ENCODE data around the gene AKAP8.

AKAP8 gene

DNA sequence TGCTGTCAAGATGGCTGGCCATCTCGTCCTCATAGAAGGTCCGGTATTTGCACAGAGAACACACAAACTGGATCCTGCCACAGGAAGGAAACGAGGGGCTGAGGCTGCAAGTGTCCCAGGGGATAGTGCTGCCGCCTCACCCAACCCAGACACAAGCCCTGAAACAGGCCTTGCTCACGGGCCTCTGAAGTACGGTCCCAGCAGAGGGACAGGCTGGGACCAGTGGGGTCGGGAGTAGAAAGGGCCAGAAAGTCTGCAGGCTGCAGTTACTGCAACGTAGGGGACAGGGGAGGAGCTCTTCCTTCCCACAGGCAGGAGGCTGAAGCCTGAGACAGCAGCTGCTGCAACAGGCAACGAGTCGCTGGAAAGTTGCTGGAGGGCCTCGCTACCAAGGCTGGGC is 18.2 kb upstream of the AKAP8 start:
- TF ChIP-seq GATA3 (IDR thresholded peaks at IDR 0.05; ENCODE audit: low read depth, low read length), result no peak

- TF ChIP-seq GATA2 (IDR thresholded peaks at IDR 0.05; ENCODE audit: low read depth, low read length) (no peak), GATA3 (IDR thresholded peaks at IDR 0.05; ENCODE audit: low read depth, low read length) (no peak)
Measured at GRCh38 chr19:15397236-15397635, 17.6 kb upstream of the AKAP8 start.

- TF ChIP-seq GATA2 (IDR thresholded peaks at IDR 0.05; ENCODE audit: low read depth, low read length) (no peak), GATA3 (IDR thresholded peaks at IDR 0.05; ENCODE audit: low read depth, low read length) (no peak)
Measured at GRCh38 chr19:15396436-15396835, 16.8 kb upstream of the AKAP8 start.

DNA sequence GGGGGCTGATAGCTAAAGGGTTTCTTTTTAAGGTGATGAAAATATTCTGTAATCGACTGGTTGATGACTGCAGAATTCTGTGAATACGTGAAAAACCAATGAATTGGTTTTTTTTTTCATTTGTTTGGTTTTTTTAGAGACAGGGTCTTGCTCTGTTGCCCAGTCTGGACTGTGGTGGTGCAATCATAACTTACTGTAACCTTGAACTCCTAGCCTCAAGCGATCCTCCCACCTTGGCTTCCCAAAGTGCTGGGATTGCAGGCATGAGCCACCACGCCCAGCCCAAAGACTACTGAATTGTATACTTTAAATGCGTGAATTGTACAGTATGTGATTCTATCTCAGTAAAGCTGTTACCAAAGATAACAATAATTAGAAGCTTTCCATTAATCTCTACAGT is 14.8 kb upstream of the AKAP8 start:
- no peak for TF ChIP-seq GATA2 (IDR thresholded peaks at IDR 0.05; ENCODE audit: low read depth, low read length)
- no peak for TF ChIP-seq GATA3 (IDR thresholded peaks at IDR 0.05; ENCODE audit: low read depth, low read length)

- TF ChIP-seq GATA3 (IDR thresholded peaks at IDR 0.05; ENCODE audit: low read depth, low read length) (no peak), GATA2 (IDR thresholded peaks at IDR 0.05; ENCODE audit: low read depth, low read length) (no peak)
Measured at GRCh38 chr19:15393963-15394362, 14.4 kb upstream of the AKAP8 start.

GRCh38 chr19:15390814-15391213 is 11.2 kb upstream of the AKAP8 start:
- TF ChIP-seq GATA2 (IDR thresholded peaks at IDR 0.05; ENCODE audit: low read depth, low read length) (no peak), GATA3 (IDR thresholded peaks at IDR 0.05; ENCODE audit: low read depth, low read length) (no peak)

- TF ChIP-seq GATA3 (IDR thresholded peaks at IDR 0.05; ENCODE audit: low read depth, low read length) (no peak), GATA2 (IDR thresholded peaks at IDR 0.05; ENCODE audit: low read depth, low read length) (no peak)
Measured at GRCh38 chr19:15381864-15382263, 2.3 kb upstream of the AKAP8 start.

DNA sequence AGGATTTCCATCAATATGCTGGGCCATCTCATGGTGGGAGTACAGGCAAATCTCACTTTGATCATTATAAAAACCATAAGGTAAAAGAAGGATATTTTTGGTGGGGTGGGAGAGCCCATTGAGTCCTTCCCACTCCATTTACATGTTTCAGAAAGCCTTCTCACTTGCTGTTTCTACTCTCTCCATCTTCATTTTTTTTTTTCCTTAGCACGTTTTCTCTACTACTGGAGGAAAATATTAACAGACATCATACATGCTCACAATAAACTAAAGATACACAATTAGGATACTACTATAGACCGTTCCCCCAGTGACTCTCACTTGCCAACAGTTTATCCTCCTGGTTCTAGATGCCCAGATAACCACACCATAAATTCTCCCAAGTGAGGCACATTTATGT is 1.8 kb upstream of the AKAP8 start:
- no peak for TF ChIP-seq GATA2 (IDR thresholded peaks at IDR 0.05; ENCODE audit: low read depth, low read length)
- no peak for TF ChIP-seq GATA3 (IDR thresholded peaks at IDR 0.05; ENCODE audit: low read depth, low read length)

GRCh38 chr19:15379999-15380647 is 536 bp upstream of the AKAP8 start:
- no peak for TF ChIP-seq GATA3 (IDR thresholded peaks at IDR 0.05; ENCODE audit: low read depth, low read length)

DNA sequence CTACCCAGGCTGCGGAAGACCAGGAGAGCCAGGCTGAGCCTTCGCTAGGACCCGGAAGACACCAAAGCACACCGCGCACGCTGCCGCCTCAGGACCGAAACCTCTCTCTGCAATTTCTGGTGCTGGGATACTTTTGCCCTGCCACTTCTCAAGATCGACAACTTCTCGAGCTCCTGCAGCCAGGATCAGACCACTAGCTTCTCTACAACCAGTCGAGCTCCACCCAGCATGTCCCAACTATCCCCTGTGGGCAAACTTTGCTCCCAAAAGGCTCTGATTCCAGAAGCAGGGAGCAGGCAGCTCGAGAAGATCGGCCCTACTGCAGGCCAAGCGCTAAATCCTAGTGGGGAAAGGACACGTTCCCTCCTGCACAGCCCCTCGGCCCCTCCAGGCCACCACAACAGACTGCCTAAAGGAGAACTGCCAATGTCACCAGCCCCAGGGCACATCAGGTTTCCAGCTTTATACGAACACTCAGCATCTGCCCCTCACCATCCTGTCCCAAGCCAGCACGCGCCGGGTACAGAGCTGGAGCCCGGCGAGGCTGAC is 979 bp downstream of the AKAP8 start:
- TF ChIP-seq GATA2 (IDR thresholded peaks at IDR 0.05; ENCODE audit: low read depth, low read length) (no peak), GATA3 (IDR thresholded peaks at IDR 0.05; ENCODE audit: low read depth, low read length) (no peak)

DNA sequence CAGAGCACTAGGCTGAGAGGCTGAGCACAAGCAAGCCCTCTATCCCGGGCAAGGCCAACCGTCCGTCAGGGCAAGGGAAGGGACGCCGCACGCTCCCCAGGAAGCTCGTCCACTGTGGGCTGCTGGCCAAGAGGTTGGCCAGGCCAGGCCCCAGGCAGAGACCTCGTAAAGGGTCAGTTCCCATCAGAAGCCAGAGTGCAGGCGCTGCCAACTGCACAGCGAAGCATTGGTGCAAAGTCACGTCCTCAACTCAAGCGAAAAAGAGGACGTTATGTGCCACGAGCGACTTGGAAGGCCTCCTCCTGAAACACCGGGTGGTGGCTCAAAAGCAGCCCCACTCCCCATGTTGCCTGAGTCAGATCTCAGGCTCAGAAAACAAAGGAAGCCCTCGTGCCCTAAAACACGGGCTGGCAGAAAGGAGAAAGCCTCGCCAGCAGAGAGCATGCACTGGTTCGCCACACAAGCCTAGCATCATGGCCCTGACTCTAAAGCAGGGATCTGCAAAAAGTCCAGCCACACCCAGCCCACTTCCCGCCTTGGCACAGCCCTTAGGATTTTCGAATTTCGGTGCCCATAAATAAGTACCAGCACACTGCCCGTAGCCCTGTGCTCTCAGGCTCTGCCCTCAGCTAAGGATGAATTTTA is 4.7 kb downstream of the AKAP8 start:
- no peak for TF ChIP-seq GATA3 (IDR thresholded peaks at IDR 0.05; ENCODE audit: low read depth, low read length)
- TF ChIP-seq GATA2 (IDR thresholded peaks at IDR 0.05; ENCODE audit: low read depth, low read length), result no peak

- TF ChIP-seq GATA2 (IDR thresholded peaks at IDR 0.05; ENCODE audit: low read depth, low read length), result no peak
- no peak for TF ChIP-seq GATA3 (IDR thresholded peaks at IDR 0.05; ENCODE audit: low read depth, low read length)
Measured at GRCh38 chr19:15374105-15374651, 5.4 kb downstream of the AKAP8 start.

- TF ChIP-seq GATA2 (IDR thresholded peaks at IDR 0.05; ENCODE audit: low read depth, low read length) (no peak), GATA3 (IDR thresholded peaks at IDR 0.05; ENCODE audit: low read depth, low read length) (no peak)
Measured at GRCh38 chr19:15373644-15374043, 5.9 kb downstream of the AKAP8 start.

- no peak for TF ChIP-seq GATA2 (IDR thresholded peaks at IDR 0.05; ENCODE audit: low read depth, low read length)
- TF ChIP-seq GATA3 (IDR thresholded peaks at IDR 0.05; ENCODE audit: low read depth, low read length), result no peak
Measured at GRCh38 chr19:15372891-15373301, 6.7 kb downstream of the AKAP8 start.

DNA sequence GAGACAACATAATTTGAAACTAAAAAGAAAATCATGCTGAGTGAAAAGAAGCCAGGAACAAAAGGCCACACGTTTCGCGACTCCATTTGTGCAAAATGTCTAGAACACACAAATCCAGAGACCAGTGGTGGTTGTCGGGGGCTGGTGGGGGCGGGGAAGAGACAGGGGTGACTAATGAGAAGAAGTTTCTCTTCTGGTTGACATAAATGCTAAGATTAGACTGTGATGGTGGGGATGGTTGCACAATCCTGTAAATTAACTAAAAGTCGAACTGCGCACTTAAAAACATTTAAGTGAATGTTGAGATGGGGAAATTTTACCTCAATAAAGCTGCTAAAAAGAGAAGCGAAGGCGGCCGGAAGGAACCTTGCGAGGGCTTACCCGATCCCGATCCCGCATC is 7.1 kb downstream of the AKAP8 start:
- no peak for TF ChIP-seq GATA2 (IDR thresholded peaks at IDR 0.05; ENCODE audit: low read depth, low read length)
- no peak for TF ChIP-seq GATA3 (IDR thresholded peaks at IDR 0.05; ENCODE audit: low read depth, low read length)

Measured in SH-SY5Y (cell line).